GM10266 (cell line): ENCODE measurements around the gene RGS19.

ENCODE experiments used
- DNase-seq: peaks from one replicate; pipeline ENCODE4 v3.0.0; 2012; ENCODE audit errors: extremely low spot score
- TF ChIP-seq, protein P1 (sequence below): IDR thresholded peaks from 2 replicates; pipeline ENCODE4 v1.5.1; 2012; ENCODE audit warnings: mild to moderate bottlenecking, low read depth; ENCODE audit not compliant: control insufficient read depth, insufficient read depth; ENCODE audit errors: missing control alignments

Gene RGS19

DNA sequence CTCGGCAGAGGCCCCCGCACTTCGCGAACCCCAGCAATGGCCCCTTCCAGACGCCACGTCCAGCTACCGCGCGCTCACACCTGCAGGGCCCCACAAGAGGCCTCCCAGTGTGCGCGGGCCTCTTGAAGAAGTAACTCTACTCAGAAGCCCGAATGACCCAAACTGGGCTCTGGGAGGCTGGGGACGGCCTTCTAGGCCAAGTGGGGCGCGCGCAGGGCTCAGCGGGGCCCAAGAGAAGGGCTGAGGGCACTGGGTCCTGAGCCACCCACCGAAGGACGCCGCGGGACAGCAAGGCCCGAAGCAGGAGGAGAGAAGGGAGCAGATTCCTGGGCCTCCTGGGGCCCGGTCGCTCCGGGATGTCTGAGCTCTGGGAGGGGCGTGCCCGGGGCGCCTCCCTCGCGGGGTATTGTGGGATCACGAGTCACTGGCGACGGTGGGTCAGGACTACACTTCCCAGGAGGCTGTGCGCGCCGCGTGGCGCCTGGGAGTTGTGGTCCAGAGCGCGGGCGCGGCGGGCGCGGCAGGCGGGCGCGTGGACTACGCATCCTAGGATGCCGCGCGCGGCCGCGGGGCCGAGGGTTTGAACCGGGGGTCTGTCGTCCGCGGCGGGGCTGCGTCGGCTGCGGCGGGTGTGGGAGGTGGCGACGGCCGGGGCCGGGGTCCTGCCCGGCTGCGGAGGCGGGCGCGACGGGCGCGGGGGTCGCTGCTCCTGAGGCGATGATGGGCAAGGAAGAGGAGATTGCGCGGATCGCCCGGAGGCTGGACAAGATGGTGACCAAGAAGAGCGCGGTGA lies 16.5 kb downstream of the RGS19 start, which contains the start of gene TCEA2:
TSS of gene TCEA2 (plus strand) at position 603 of the 793 bp plus-strand sequence. CDS start at position 718, 115 bp downstream.
- TF ChIP-seq, protein P1, sequence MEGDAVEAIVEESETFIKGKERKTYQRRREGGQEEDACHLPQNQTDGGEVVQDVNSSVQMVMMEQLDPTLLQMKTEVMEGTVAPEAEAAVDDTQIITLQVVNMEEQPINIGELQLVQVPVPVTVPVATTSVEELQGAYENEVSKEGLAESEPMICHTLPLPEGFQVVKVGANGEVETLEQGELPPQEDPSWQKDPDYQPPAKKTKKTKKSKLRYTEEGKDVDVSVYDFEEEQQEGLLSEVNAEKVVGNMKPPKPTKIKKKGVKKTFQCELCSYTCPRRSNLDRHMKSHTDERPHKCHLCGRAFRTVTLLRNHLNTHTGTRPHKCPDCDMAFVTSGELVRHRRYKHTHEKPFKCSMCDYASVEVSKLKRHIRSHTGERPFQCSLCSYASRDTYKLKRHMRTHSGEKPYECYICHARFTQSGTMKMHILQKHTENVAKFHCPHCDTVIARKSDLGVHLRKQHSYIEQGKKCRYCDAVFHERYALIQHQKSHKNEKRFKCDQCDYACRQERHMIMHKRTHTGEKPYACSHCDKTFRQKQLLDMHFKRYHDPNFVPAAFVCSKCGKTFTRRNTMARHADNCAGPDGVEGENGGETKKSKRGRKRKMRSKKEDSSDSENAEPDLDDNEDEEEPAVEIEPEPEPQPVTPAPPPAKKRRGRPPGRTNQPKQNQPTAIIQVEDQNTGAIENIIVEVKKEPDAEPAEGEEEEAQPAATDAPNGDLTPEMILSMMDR, result no peak

DNA sequence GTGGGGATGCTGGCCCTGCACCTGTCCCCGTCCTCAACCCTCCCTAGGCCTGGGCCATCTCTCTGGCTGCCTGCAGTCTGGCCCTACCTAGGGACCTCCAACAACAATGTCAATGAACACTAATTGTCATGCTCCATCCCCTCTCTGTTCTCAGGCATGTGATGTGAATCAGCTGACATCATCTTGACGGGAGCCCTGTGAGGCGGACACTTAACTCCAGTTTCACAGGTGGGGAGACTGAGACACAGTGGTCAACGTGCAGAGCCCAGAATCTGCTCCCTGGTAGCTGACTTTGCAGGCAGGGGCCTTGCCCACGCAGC lies 17.1 kb downstream of the RGS19 start:
- TF ChIP-seq, protein P1, result no peak
- no peak for DNase-seq

More for the DNA sequence above, 16.5 kb downstream of the RGS19 start, which contains the start of gene TCEA2:
- peak; percentile 98 for DNase-seq

- TF ChIP-seq, protein P1, result no peak
- no peak for DNase-seq
These were observed 20.8 kb downstream of the RGS19 start for GRCh38 chr20:64058536-64058935.

- TF ChIP-seq, protein P1, result peak; percentile 93
- peak; percentile 91 for DNase-seq
These were observed 21.5 kb downstream of the RGS19 start for GRCh38 chr20:64057628-64058498.

GRCh38 chr20:64056889-64057627 lies 22.3 kb downstream of the RGS19 start:
- TF ChIP-seq, protein P1, result no peak
- DNase-seq, result peak; percentile 70

GRCh38 chr20:64056639-64056888 lies 22.8 kb downstream of the RGS19 start:
- DNase-seq, result no peak
- TF ChIP-seq, protein P1, result no peak
